ENCODE data around the gene TRMT2A.

The TRMT2A gene

GRCh38 chr22:20062043-20062765, 54.8 kb downstream of the TRMT2A start:
- DNase-seq (ENCODE audit: low spot score) = no peak
- POLR2A ChIA-PET (ENCODE audit: low non-redundant PET) = no interaction called here
- CTCF ChIA-PET = no interaction called here
- no peak for TF ChIP-seq CTCF (conservative IDR thresholded peaks at IDR 0.05; ENCODE audit: low read depth)
- peak overlapping the region; percentile 86 for H3K27ac ChIP-seq

All from RWPE1 (cell line).